ENCODE results near the gene TOMM40L. TPM values are rescaled to one million over a fixed set of nuclear protein-coding genes. Genes with fewer than 3 reads are reported as not detected.

Gene TOMM40L
- total RNA-seq, 1 experiment from 2014 or later = 15.0 TPM

DNA sequence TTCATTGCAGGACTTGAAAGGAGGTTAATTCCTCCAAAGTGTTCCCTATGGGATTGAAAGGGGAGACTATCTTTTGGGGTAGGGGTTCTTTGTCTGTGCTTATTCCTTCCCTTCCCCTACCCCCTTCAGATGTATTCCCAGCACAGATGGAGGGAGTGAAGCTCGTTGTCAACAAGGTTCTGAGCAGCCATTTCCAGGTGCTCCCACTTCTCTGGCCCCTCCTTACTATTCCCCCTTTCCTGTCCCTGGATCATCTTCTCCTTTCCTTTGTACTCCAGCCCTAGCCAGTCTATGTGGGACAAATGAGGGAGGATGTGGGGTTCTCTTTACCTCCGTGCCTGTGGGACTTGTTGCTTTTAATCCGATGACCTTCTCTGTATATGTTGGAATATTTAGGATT is 899 bp downstream of the TOMM40L start:
- BruUV-seq (replicated peaks) = TSS peak; percentile 24
- Mint-ChIP-seq H3K27ac (ENCODE audit: unreplicated experiment) (peak overlapping the region; percentile 30), H3K9me3 (ENCODE audit: low read depth, unreplicated experiment) (no peaks in the 10 kb centered on the region)

GRCh38 chr1:161227196-161227871 is 1.5 kb downstream of the TOMM40L start:
- peak overlapping the region; percentile 86 for H3K4me3 Mint-ChIP-seq (ENCODE audit: low read depth, unreplicated experiment)
- CTCF ChIA-PET = interaction anchor here (0.6 to 3.0 kb wide), 4 partner anchors 25 to 155 kb away, joined by 4 to 26 read pairs (median 23); partner anchors contain the start of gene NDUFS2
- H3K27me3 Mint-ChIP-seq (ENCODE audit: unreplicated experiment) = peaks cover 18% of the 10 kb centered on the region
- peaks cover 26% of the 10 kb centered on the region for H3K4me1 Mint-ChIP-seq (ENCODE audit: low read depth, unreplicated experiment)
- no TSS peak for BruUV-seq (replicated peaks)
- peaks cover 15% of the 10 kb centered on the region for H3K36me3 Mint-ChIP-seq (ENCODE audit: insufficient read depth, unreplicated experiment)
- peak overlapping the region; percentile 30 for H3K27ac Mint-ChIP-seq (ENCODE audit: unreplicated experiment)
- peak; percentile 88 for TF ChIP-seq CTCF (IDR thresholded peaks at IDR 0.05; ENCODE audit: unreplicated experiment)
- DNase-seq = peak; percentile 89
- H3K9me3 Mint-ChIP-seq (ENCODE audit: low read depth, unreplicated experiment) = no peaks in the 10 kb centered on the region
- intact Hi-C loops (cut with micrococcal nuclease; ENCODE audit: unreplicated experiment) = loop anchor here (1.0 kb wide), 2 partner anchors 64 to 155 kb away; no protein-coding TSS in a partner anchor

More for the DNA sequence above, 899 bp downstream of the TOMM40L start:
- intact Hi-C loops (cut with micrococcal nuclease; ENCODE audit: unreplicated experiment) = loop anchor here (1.0 kb wide), 2 partner anchors 65 to 156 kb away; no protein-coding TSS in a partner anchor
- Mint-ChIP-seq H3K4me1 (ENCODE audit: low read depth, unreplicated experiment) (peaks cover 26% of the 10 kb centered on the region), H3K4me3 (ENCODE audit: low read depth, unreplicated experiment) (peak overlapping the region; percentile 86), H3K27me3 (ENCODE audit: unreplicated experiment) (peaks cover 23% of the 10 kb centered on the region), H3K36me3 (ENCODE audit: insufficient read depth, unreplicated experiment) (peaks cover 15% of the 10 kb centered on the region)
- no peak for TF ChIP-seq CTCF (IDR thresholded peaks at IDR 0.05; ENCODE audit: unreplicated experiment)
- CTCF ChIA-PET = interaction anchor here (2.3 to 3.0 kb wide), 3 partner anchors 25 to 155 kb away, joined by 22 to 26 read pairs (median 24); partner anchors contain the start of gene NDUFS2
- DNase-seq = no peak

- no peak overlapping the region for H3K27ac Mint-ChIP-seq (ENCODE audit: unreplicated experiment)
- DNase-seq = no peak
- H3K9me3 Mint-ChIP-seq (ENCODE audit: low read depth, unreplicated experiment) = no peaks in the 10 kb centered on the region
- peaks cover 26% of the 10 kb centered on the region for H3K4me1 Mint-ChIP-seq (ENCODE audit: low read depth, unreplicated experiment)
- H3K4me3 Mint-ChIP-seq (ENCODE audit: low read depth, unreplicated experiment) = no peak overlapping the region
- BruUV-seq (replicated peaks) = no TSS peak
- CTCF ChIA-PET = interaction anchor here (0.6 to 3.0 kb wide), 3 partner anchors 26 to 154 kb away, joined by 4 to 26 read pairs (median 22); partner anchors contain the start of gene NDUFS2
- H3K27me3 Mint-ChIP-seq (ENCODE audit: unreplicated experiment) = peaks cover 13% of the 10 kb centered on the region
- peaks cover 15% of the 10 kb centered on the region for H3K36me3 Mint-ChIP-seq (ENCODE audit: insufficient read depth, unreplicated experiment)
- intact Hi-C loops (cut with micrococcal nuclease; ENCODE audit: unreplicated experiment) = no loop called here
- no peak for TF ChIP-seq CTCF (IDR thresholded peaks at IDR 0.05; ENCODE audit: unreplicated experiment)
Measured at GRCh38 chr1:161228032-161228431, 2.2 kb downstream of the TOMM40L start.

- Mint-ChIP-seq H3K27ac (ENCODE audit: unreplicated experiment) (no peak overlapping the region), H3K36me3 (ENCODE audit: insufficient read depth, unreplicated experiment) (peaks cover 15% of the 10 kb centered on the region), H3K4me3 (ENCODE audit: low read depth, unreplicated experiment) (no peak overlapping the region), H3K9me3 (ENCODE audit: low read depth, unreplicated experiment) (no peaks in the 10 kb centered on the region), H3K4me1 (ENCODE audit: low read depth, unreplicated experiment) (peaks cover 17% of the 10 kb centered on the region), H3K27me3 (ENCODE audit: unreplicated experiment) (no peaks in the 10 kb centered on the region)
- TF ChIP-seq CTCF (IDR thresholded peaks at IDR 0.05; ENCODE audit: unreplicated experiment) = no peak
- CTCF ChIA-PET = interaction anchor here (1.3 kb wide), 1 partner anchor 152 kb away, joined by 4 read pairs; no protein-coding TSS in a partner anchor
- no peak for DNase-seq
- BruUV-seq (replicated peaks) = no TSS peak
- intact Hi-C loops (cut with micrococcal nuclease; ENCODE audit: unreplicated experiment) = no loop called here
Measured at GRCh38 chr1:161229896-161230295, 4.0 kb downstream of the TOMM40L start.
